ACC112 (cell line): Measurements from ENCODE around the gene HOXA9.
A peak's percentile ranks its signal among the peaks of the same experiment; 100 is the strongest.

ENCODE experiments used
- H2AFZ ChIP-seq: fragments of 200-600 bp; sonication (generic); one replicate; pipeline ENCODE4 v1.6.0; 2017; ENCODE audit warnings: antibody characterized with exemption, low read length; ENCODE audit not compliant: unreplicated experiment
- H3K27ac ChIP-seq: fragments of 200-600 bp; sonication (generic); 2 replicates; pipeline ENCODE4 v1.5.1; 2014; ENCODE audit warnings: low read depth, mild to moderate bottlenecking, antibody characterized with exemption, low read length, moderate library complexity
- H3K27me3 ChIP-seq: fragments of 200-600 bp; sonication (generic); 2 replicates; pipeline ENCODE4 v1.6.1; 2014; ENCODE audit warnings: mild to moderate bottlenecking, antibody characterized with exemption, low read length, moderate library complexity, mixed read lengths; ENCODE audit not compliant: insufficient read depth
- H3K36me3 ChIP-seq: fragments of 200-600 bp; sonication (generic); 2 replicates; pipeline ENCODE4 v1.6.1; 2016; ENCODE audit warnings: mild to moderate bottlenecking, antibody characterized with exemption, low read length, moderate library complexity, mixed read lengths; ENCODE audit not compliant: insufficient read depth
- H3K4me1 ChIP-seq: fragments of 200-600 bp; sonication (generic); one replicate; pipeline ENCODE4 v1.6.1; 2016; ENCODE audit warnings: low read length, mixed read lengths; ENCODE audit not compliant: insufficient read depth, unreplicated experiment, control insufficient read depth
- H3K4me3 ChIP-seq: fragments of 200-600 bp; sonication (generic); 2 replicates; pipeline ENCODE4 v1.5.1; 2014; ENCODE audit warnings: mild to moderate bottlenecking, low read depth, low read length
- H3K79me2 ChIP-seq: fragments of 200-600 bp; sonication (generic); one replicate; pipeline ENCODE4 v1.6.0; 2016; ENCODE audit warnings: low read length; ENCODE audit not compliant: control insufficient read depth, unreplicated experiment, insufficient read depth

The HOXA9 gene

DNA sequence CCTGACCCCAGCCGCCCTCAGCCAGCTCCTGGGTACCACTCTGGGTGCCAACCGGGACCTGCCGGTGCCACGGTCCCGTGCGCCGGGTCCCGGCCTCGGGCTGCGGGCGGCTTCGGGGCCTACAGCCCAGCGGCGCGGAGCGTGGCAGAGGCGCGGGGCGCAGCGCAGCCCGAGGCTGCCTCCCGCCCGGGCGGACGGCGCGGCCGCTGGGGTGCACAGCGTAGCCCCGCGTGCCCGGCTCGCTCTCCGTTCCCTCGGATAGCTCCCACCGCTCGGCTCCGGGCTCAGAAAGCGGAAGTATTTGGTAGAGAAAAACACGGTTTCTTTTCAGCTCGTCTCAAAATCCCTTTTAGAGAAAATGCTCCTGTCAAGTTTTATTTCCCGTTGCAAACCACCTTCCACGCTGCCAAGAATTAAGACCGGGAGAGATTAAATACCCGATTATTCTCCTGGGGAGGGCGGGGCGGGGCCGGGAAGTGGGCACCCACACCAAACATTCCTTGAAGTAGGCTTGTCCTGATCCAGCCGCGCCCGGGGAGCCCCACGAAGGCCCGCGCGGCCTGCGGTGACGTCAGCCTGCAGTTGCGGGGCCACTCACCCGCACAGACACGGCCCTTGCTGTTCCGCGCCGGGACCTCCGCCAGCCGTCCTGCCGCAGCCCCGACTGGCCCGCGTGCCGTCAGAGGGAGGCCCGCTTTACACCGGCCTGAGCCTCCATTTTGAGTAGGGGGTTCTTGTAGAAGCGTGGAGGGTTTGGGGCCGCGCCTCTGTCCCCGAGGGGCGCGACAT is 27.4 kb upstream of the HOXA9 start:
- Histone ChIP-seq H3K36me3 (no peaks in the 10 kb centered on the region), H3K27ac (no peak overlapping the region), H3K4me3 (peak overlapping the region; percentile 69), H2AFZ (peak overlapping the region; percentile 32), H3K27me3 (peaks cover 98% of the 10 kb centered on the region), H3K79me2 (no peaks in the 10 kb centered on the region), H3K4me1 (no peaks in the 10 kb centered on the region)

DNA sequence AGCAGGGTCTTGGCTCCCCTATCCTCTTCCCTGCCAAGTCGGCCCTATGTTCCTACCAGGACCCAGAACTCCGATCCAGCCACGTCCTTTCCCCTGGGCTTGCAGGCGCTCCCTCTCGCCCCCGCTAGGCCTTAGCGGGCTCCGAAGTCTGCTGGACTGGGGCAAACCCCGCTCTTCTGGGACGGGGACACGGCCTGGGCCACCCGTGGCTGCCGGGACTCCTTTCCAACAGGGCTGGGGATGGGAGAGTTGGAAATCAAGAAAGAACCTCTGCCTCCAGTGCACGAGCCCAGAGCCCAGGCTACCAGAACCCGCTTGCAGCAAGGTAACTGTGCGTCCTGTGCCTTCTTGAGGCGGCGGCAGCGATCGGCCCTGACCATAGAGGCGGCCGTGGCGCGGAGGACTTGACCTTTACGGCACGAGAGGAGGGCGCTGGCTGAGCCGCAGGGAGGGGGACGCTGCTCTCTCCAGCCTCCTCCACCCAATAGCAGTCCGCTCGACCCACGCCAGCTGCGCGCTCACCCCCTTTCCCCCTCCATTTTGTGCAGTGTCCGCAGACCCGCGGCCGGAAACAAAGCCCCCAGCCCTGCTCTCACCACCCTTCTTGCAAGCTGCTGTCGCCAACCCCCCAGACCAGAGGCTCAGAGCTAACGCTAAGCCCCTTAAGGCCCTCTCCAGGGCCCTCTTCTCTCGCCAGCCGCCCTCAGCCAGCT is 26.7 kb upstream of the HOXA9 start:
- H3K36me3 ChIP-seq, result no peaks in the 10 kb centered on the region
- H3K27me3 ChIP-seq, result peaks cover 98% of the 10 kb centered on the region
- H3K79me2 ChIP-seq, result no peaks in the 10 kb centered on the region
- peak overlapping the region; percentile 69 for H3K4me3 ChIP-seq
- H3K4me1 ChIP-seq, result no peaks in the 10 kb centered on the region
- H2AFZ ChIP-seq, result no peak overlapping the region
- no peak overlapping the region for H3K27ac ChIP-seq

DNA sequence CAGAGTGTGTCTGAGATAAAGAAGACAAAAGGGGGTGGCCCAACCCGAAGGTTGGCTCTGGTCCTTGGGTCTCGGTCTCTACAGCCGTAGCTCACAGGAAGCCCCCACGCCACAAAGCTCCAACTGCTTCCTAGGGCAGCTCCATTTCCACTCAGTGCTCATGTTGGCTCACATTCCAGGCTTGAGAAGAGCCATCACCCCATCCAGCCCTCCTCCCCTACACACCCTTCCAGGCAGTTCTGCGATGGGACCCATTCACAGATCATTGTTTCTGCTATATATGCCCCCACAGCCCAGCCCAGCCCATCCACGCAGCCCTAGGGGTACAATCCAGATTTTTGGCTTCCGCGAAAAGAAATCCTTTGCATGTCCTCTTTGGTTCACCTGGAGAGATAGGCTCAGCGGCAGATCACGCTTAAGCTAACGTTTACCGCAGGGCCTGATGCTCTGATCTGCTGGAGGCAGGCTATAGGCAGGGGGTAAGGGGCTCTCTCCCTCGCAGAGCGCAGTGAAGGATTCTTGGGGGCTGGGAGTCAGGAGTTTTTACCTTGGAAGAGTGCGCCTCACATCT is 25.9 kb upstream of the HOXA9 start:
- H3K36me3 ChIP-seq, result no peaks in the 10 kb centered on the region
- no peak overlapping the region for H2AFZ ChIP-seq
- H3K27me3 ChIP-seq, result peaks cover 98% of the 10 kb centered on the region
- H3K4me1 ChIP-seq, result no peaks in the 10 kb centered on the region
- no peak overlapping the region for H3K27ac ChIP-seq
- H3K4me3 ChIP-seq, result no peak overlapping the region
- H3K79me2 ChIP-seq, result no peaks in the 10 kb centered on the region

DNA sequence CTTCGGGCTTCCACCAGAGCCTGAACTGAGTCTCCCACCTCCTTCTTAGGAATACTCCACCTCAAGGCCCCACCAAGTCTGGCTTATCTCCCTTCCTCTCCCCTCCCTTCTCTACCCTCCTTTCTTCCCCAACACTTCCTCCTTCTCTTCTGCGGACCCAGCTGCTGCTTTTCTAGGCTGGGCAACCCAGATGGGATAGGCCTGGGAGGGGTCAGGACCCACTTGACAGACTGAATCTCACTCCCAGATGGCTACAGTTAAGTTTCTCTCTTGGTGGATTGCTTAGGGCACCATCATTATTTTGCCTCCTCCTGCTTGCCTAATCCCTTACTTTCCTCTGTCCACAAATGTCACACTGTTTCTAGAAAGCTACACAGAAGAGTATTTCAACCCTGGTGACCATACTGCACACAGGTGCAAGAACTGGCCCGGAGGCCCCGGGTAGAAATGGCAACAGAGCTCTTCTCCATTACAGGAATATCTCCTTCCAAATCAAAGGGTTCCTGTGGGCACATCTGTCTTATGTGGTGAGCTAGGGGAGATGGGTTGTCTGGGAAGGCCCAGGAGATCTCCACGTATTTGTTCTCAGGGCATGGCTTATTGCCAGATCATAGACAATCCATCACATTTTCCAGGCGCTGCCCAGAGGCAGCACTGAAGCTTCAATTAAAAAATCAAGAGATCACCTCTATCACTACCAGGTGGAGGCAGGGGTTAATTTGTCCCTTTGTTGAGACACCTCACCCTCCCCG is 24.8 kb upstream of the HOXA9 start:
- Histone ChIP-seq H3K4me1 (no peaks in the 10 kb centered on the region), H3K36me3 (no peaks in the 10 kb centered on the region), H3K27ac (no peak overlapping the region), H2AFZ (no peak overlapping the region), H3K27me3 (peaks cover 100% of the 10 kb centered on the region), H3K4me3 (no peak overlapping the region), H3K79me2 (no peaks in the 10 kb centered on the region)

DNA sequence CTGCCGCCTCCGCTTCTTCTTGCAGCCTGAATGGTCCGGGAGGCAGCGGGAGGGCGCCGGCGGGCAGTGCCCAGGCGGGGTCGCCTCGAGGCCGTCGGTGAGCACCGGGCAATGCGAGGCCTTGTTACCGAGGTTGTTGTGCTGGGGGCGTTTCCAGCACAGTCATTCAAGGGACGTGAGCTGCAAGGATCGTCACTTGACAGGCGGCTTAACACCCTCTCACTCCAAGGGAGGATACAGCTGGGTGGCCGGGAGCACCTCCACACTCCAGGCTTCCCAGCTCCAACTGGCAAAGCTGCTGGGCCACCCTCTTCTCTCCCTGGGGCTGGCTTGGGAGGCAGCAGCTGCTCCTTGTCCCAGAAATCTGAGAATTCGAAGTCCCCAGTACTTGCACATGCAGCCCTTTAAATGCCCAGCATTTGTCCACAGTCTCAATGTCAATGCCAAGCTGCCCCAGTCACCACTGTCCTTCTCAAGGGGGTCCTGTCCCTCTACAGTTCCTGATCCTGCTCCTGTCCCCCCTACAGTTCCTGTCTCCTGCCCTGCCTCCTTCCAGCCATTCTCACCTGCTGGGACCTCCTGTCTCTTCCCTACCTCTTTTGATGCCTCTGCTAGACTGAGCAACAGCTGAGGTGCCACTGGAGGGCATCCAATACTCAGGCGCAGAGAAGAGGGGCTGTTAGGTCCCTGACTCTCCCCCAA is 24.1 kb upstream of the HOXA9 start:
- Histone ChIP-seq H3K4me3 (no peak overlapping the region), H3K27me3 (peaks cover 100% of the 10 kb centered on the region), H2AFZ (no peak overlapping the region), H3K79me2 (no peaks in the 10 kb centered on the region), H3K36me3 (no peaks in the 10 kb centered on the region), H3K4me1 (no peaks in the 10 kb centered on the region), H3K27ac (no peak overlapping the region)

DNA sequence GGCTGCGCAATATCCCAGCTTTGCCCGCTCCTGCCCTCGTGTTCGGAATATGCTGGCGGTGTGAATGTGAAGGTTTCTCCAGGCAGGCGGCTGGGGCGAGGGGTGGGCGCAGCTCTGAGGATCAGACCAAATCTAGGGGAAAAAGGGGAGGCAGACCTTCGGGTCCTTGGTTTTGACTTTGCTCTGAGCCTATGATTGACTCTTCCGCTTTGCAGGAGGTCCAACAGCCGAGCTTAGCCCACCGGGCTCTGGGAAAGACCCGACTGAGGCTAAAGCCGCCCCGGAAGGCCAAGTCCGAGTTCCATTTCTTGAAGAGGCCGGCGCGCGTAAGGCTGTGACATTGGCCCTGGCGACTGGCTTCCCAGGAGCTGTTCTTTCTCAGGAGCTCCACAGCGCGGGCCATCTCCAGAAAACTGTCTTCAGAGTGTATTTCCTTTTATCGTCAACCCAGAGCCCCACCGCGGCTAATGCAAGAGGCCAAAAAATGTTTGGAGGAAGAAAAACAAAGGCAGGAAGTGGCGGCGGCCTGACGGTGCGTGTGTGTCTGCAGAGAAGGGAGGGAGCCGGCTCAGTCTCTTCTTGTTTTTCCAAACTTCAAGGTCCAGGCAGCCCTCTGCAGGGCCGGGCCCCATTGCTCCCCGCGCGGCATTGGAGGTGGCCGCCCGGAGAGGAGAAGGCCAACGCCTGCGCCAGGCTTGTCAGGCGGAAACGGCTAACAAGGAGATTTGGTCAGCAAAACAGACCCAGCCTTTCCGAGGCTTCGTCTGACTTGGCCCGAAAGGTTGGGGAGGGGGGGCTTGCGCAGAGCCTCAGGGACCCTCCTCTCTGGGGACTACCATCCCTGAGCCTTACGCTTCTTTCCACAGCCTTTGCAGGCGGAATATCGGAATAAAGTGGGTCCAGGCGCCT is 23.3 kb upstream of the HOXA9 start:
- Histone ChIP-seq H3K27ac (no peak overlapping the region), H3K36me3 (no peaks in the 10 kb centered on the region), H2AFZ (no peak overlapping the region), H3K4me1 (no peaks in the 10 kb centered on the region), H3K79me2 (no peaks in the 10 kb centered on the region), H3K4me3 (no peak overlapping the region), H3K27me3 (peaks cover 98% of the 10 kb centered on the region)

DNA sequence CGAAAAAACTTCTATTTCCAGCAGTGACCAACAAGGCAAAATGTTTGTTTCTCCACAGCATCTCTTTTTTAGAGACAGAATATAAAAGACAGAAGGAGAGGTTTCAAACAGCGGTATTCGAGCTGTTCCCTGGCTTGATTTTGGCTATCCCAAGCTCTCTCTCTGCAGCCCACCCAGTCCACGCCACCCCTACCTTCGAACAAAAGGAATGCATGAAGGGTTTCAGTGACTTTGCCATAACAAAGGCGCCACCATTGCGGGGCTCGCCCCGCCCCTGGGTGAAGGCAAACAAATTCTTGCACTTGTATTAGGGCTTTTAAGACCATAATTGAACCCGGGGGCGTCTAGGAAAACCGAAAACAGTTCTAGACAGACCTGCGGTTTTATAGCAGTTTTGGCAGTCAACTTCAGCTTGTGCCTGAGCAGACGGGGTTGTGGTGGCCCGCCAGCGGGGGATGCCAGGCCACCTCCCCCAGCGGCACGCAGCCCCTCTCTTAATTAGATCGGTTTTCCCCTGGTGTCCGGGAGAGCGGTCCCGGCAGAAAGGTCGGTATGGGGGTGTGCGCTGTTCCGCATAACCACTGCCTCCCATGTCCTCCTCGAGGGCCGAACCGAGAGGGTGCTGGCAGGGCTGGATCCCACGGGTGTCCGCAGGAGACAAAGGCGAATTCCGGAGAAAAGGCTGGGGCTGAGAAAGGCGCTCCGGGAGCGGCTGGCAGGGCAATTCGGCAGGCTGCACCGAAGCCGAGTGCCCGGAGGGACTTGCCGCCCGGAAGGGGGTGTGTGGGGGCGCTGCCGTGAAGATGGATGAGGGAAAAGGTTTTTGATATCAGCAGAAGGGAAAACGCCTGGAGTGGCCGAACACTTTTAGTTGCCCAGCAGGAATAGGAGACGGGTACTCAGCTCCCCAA is 22.4 kb upstream of the HOXA9 start:
- no peak overlapping the region for H3K4me3 ChIP-seq
- peaks cover 98% of the 10 kb centered on the region for H3K27me3 ChIP-seq
- no peak overlapping the region for H3K27ac ChIP-seq
- H3K36me3 ChIP-seq, result no peaks in the 10 kb centered on the region
- no peaks in the 10 kb centered on the region for H3K4me1 ChIP-seq
- no peaks in the 10 kb centered on the region for H3K79me2 ChIP-seq
- no peak overlapping the region for H2AFZ ChIP-seq

DNA sequence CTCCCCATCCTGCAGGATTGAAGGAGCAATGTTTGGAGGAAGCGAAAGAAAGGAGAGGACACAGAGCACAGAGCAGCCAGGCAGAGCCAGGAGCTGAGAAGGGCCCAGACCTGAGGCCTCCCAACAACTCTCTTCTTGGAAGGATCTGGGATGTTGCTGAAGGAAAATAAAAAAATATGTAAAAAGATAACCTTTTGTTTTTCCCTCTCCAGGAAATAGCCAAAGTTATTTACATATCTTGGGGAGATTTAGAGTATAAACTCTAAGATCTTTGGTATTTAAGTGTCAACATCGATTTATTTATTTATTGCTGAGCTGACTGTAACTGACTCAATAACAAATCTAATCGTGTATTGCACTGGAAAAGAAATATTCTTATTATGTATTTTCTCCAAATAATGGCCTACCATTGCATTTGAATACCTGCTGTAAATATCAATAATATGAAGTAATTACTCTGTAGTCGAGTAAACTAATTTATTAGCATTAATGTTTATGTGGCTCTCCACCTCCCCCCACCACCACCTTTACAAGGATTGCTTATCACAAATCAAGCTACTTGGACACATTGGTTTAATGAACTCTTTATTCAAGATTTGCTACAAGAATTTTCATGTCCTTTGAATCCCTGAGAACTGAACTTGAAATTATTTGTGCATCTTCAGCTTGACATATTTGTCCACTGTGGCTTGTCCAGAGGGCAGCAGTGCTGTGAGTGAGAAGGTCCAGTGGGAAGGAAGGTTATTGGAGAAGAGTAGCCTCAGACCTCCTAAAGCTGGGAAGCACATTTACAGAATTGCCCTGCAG is 21.5 kb upstream of the HOXA9 start:
- Histone ChIP-seq H3K4me1 (no peaks in the 10 kb centered on the region), H3K36me3 (no peaks in the 10 kb centered on the region), H2AFZ (no peak overlapping the region), H3K79me2 (no peaks in the 10 kb centered on the region), H3K27ac (no peak overlapping the region), H3K4me3 (no peak overlapping the region), H3K27me3 (peaks cover 98% of the 10 kb centered on the region)
